Esophagus squamous epithelium (tissue), 5 donors: ENCODE data around the gene DUSP6. TPM values are rescaled to one million over a fixed set of nuclear protein-coding genes. Genes with fewer than 3 reads are reported as not detected.

ENCODE experiments used
- DNase-seq: peaks from one replicate; lab custom pipeline; 2025; lab: John Stamatoyannopoulos, UW
- H3K27ac ChIP-seq, 4 donors: fragments of 200-600 bp; sonication (generic); one replicate each; pipeline ENCODE4 v1.5.1; 2016 to 2019; ENCODE audit warnings: mild to moderate bottlenecking in 1 of 4
- H3K27me3 ChIP-seq, 4 donors: fragments of 200-600 bp; sonication (generic); 1 replicate in 3 of 4; 2 replicates in 1 of 4; pipeline versions ENCODE4 v1.5.1 to v1.6.0; 2017 to 2021; ENCODE audit warnings: antibody characterized with exemption in 1 of 4
- H3K36me3 ChIP-seq, 3 donors: fragments of 200-600 bp; sonication (generic); one replicate each; pipeline ENCODE4 v1.5.1; 2016 to 2019
- H3K4me1 ChIP-seq, 3 donors: fragments of 200-600 bp; sonication (generic); one replicate each; pipeline ENCODE4 v1.5.1; 2017 to 2019
- H3K4me3 ChIP-seq, 4 donors: fragments of 200-600 bp; sonication (generic); 1 replicate in 3 of 4; 2 replicates in 1 of 4; pipeline ENCODE4 v1.5.1; 2016 to 2019; ENCODE audit warnings: mild to moderate bottlenecking in 2 of 4, moderate library complexity in 1 of 4
- H3K9me3 ChIP-seq, 3 donors: fragments of 200-600 bp; sonication (generic); one replicate each; pipeline ENCODE4 v1.5.1; 2016 to 2019
- POLR2A ChIP-seq, 4 donors: fragments of 450-650 bp; IDR thresholded peaks; one replicate each; pipeline ENCODE4 v1.6.1; 2017; ENCODE audit warnings: antibody characterized with exemption in 4 of 4, mild to moderate bottlenecking in 4 of 4, moderate library complexity in 3 of 4
- WGBS, 2 donors: methylation state at CpG; one replicate each; pipeline ENCODE4 v1.1.5; 2018; 5-methylcytosine and 5-hydroxymethylcytosine counted together
- intact Hi-C: fragments of 100-400 bp; cut with DNase I; formaldehyde crosslinking; loops from one replicate; pipeline ENCODE4 v1.15.0; 2022
- total RNA-seq, 4 donors: library from RNA; depleted of rRNA; stranded (reverse); fragments of >200 nt; gene quantifications; one replicate each; pipeline ENCODE4 v1.1.0, GENCODE V29; 2016
- TF ChIP-seq, protein P1 (sequence below), 6 experiments: fragments of 450-650 bp in 4 of 6; fragments of 200-600 bp in 2 of 6; sonication (generic) in 2 of 6; IDR thresholded peaks; one replicate each; pipeline ENCODE4 v1.5.1; 2016 to 2019; ENCODE audit warnings: antibody characterized with exemption in 6 of 6, mild to moderate bottlenecking in 4 of 6, moderate library complexity in 4 of 6
- donor health status: DM: yes; HTN: yes; CAD: no.

Gene DUSP6
- total RNA-seq, 4 donors from 2014 or later = 17.6 to 30.4 (median 24.9) TPM

- Histone ChIP-seq H3K9me3 (no peaks in the 10 kb centered on the region), H3K4me1 (peaks cover 0 to 17% (median 0%) of the 10 kb centered on the region in 3 donors), H3K36me3 (no peaks in the 10 kb centered on the region), H3K27ac (no peak overlapping the region), H3K27me3 (no peaks in the 10 kb centered on the region), H3K4me3 (no peak overlapping the region)
- 57 to 67% methylated on average over 3 of the region's 3 CpGs for whole genome bisulfite sequencing, 2 donors
- intact Hi-C loops = no loop called here
- no peak for TF ChIP-seq POLR2A (IDR thresholded peaks at IDR 0.05)
- TF ChIP-seq, protein P1, sequence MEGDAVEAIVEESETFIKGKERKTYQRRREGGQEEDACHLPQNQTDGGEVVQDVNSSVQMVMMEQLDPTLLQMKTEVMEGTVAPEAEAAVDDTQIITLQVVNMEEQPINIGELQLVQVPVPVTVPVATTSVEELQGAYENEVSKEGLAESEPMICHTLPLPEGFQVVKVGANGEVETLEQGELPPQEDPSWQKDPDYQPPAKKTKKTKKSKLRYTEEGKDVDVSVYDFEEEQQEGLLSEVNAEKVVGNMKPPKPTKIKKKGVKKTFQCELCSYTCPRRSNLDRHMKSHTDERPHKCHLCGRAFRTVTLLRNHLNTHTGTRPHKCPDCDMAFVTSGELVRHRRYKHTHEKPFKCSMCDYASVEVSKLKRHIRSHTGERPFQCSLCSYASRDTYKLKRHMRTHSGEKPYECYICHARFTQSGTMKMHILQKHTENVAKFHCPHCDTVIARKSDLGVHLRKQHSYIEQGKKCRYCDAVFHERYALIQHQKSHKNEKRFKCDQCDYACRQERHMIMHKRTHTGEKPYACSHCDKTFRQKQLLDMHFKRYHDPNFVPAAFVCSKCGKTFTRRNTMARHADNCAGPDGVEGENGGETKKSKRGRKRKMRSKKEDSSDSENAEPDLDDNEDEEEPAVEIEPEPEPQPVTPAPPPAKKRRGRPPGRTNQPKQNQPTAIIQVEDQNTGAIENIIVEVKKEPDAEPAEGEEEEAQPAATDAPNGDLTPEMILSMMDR (IDR thresholded peaks at IDR 0.05) = no peak
- no peak for DNase-seq
Observed at GRCh38 chr12:89393551-89394121, 41.3 kb upstream of the DUSP6 start.

DNA sequence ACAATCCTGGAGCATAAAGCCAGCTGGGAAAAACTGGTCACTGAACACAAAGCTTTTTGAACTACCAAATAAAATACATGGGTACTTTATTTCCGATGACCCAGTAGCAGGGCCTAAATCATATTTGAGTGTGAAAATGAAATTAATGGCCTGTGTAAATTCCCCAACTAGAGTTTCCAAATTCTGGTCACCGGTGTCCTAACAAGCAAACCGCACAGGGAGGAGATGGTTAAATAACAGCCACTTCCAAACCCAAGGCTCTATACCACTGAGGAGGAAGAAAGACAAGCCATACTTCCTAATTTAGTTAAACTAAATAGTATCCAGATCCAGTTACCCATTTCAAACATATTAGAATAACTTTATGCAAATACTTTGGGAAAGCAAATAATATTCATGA lies 40.1 kb upstream of the DUSP6 start:
- 80 to 83% methylated on average over 3 of the region's 3 CpGs for WGBS, 2 donors
- no peak overlapping the region for H3K4me3 ChIP-seq
- no peaks in the 10 kb centered on the region for H3K9me3 ChIP-seq
- intact Hi-C loops = no loop called here
- H3K27ac ChIP-seq = no peak overlapping the region
- DNase-seq = no peak
- TF ChIP-seq, protein P1 (IDR thresholded peaks at IDR 0.05) = no peak
- TF ChIP-seq POLR2A (IDR thresholded peaks at IDR 0.05) = no peak
- no peaks in the 10 kb centered on the region for H3K27me3 ChIP-seq
- no peaks in the 10 kb centered on the region for H3K36me3 ChIP-seq
- peaks cover 0 to 17% (median 0%) of the 10 kb centered on the region in 3 donors for H3K4me1 ChIP-seq

GRCh38 chr12:89391726-89392336 lies 39.5 kb upstream of the DUSP6 start:
- TF ChIP-seq, protein P1 (IDR thresholded peaks at IDR 0.05) = no peak
- TF ChIP-seq POLR2A (IDR thresholded peaks at IDR 0.05) = no peak
- intact Hi-C loops = no loop called here
- H3K4me3 ChIP-seq = no peak overlapping the region
- H3K27me3 ChIP-seq = no peaks in the 10 kb centered on the region
- H3K9me3 ChIP-seq = no peaks in the 10 kb centered on the region
- no peak for DNase-seq
- 81 to 90% methylated on average over 6 of the region's 6 CpGs for WGBS, 2 donors
- no peaks in the 10 kb centered on the region for H3K36me3 ChIP-seq
- H3K27ac ChIP-seq = no peak overlapping the region
- H3K4me1 ChIP-seq = peaks cover 0 to 17% (median 0%) of the 10 kb centered on the region in 3 donors

GRCh38 chr12:89390802-89391673 lies 38.7 kb upstream of the DUSP6 start:
- no peak for DNase-seq
- Histone ChIP-seq H3K4me1 (peaks cover 0 to 21% (median 0%) of the 10 kb centered on the region in 3 donors), H3K4me3 (no peak overlapping the region), H3K27me3 (no peaks in the 10 kb centered on the region), H3K27ac (peak overlapping the region in 3 of 4 donors; percentile 52 to 79 (median 68)), H3K36me3 (no peaks in the 10 kb centered on the region), H3K9me3 (no peaks in the 10 kb centered on the region)
- intact Hi-C loops = no loop called here
- 66 to 80% methylated on average over 3 of the region's 3 CpGs for WGBS, 2 donors
- TF ChIP-seq, protein P1 (IDR thresholded peaks at IDR 0.05) = no peak
- no peak for TF ChIP-seq POLR2A (IDR thresholded peaks at IDR 0.05)
